Right renal cortex interstitium (tissue), 3 donors: ENCODE measurements around the gene RPS5. TPM values are rescaled to one million over a fixed set of nuclear protein-coding genes. Genes with fewer than 3 reads are reported as not detected.

ENCODE experiments used
- DNase-seq, 3 donors: peaks; one replicate each; pipeline ENCODE4 v3.0.0-alpha.2; 2013; ENCODE audit warnings: low read depth in 3 of 3, low spot score in 2 of 3
- polyA plus RNA-seq, 3 donors: library from polyadenylated mRNA; unstranded; fragments of 120-200 nt; gene quantifications; one replicate each; pipeline ENCODE4 v1.2.1, GENCODE V29; 2013; ENCODE audit not compliant: insufficient read length in 3 of 3

RPS5 gene
- polyA plus RNA-seq, 3 donors: 846 to 997 (median 995) TPM

GRCh38 chr19:58381460-58382212, 5.4 kb upstream of the RPS5 start:
- DNase-seq: no peak

GRCh38 chr19:58382997-58383603, 4.0 kb upstream of the RPS5 start:
- no peak for DNase-seq

GRCh38 chr19:58385313-58385890, 1.7 kb upstream of the RPS5 start:
- no peak for DNase-seq

- DNase-seq: no peak
These were observed 1.0 kb upstream of the RPS5 start for GRCh38 chr19:58385891-58386575.

- DNase-seq: no peak
These were observed 487 bp downstream of the RPS5 start for GRCh38 chr19:58387338-58388174.

GRCh38 chr19:58388175-58388526, 1.1 kb downstream of the RPS5 start:
- no peak for DNase-seq

- no peak for DNase-seq
These were observed 6.1 kb downstream of the RPS5 start for GRCh38 chr19:58392945-58393724.

GRCh38 chr19:58393725-58394033, 6.6 kb downstream of the RPS5 start:
- DNase-seq: no peak

GRCh38 chr19:58394821-58395219, 7.8 kb downstream of the RPS5 start:
- DNase-seq: no peak

- DNase-seq: no peak
These were observed 8.3 kb downstream of the RPS5 start, which contains the start of gene RNF225 for GRCh38 chr19:58395220-58395978. TSS of gene RNF225 (plus strand) at chr19:58395656. CDS start at chr19:58396090, 434 bp downstream.

GRCh38 chr19:58395979-58396627, 9.0 kb downstream of the RPS5 start:
- DNase-seq: no peak

- no peak for DNase-seq
These were observed 9.8 kb downstream of the RPS5 start for GRCh38 chr19:58396691-58397532.

- DNase-seq: no peak
These were observed 10.5 kb downstream of the RPS5 start for GRCh38 chr19:58397533-58398037.

- DNase-seq: no peak
These were observed 11.0 kb downstream of the RPS5 start for GRCh38 chr19:58398087-58398486.

GRCh38 chr19:58398545-58398944, 11.5 kb downstream of the RPS5 start:
- no peak for DNase-seq

- no peak for DNase-seq
These were observed 12.8 kb downstream of the RPS5 start for GRCh38 chr19:58399903-58400302.

GRCh38 chr19:58400316-58400915, 13.3 kb downstream of the RPS5 start:
- no peak for DNase-seq
